HEK293 (cell line): Measurements from ENCODE around the gene VAMP7.

Experiments
- CTCF ChIP-seq: fragments of 450-650 bp; formaldehyde crosslinking; IDR thresholded peaks from 2 replicates; pipeline ENCODE4 v1.5.1; 2016; ENCODE audit warnings: missing biosample characterization, missing genetic modification characterization
- KLF16 ChIP-seq: fragments of 450-650 bp; formaldehyde crosslinking; IDR thresholded peaks from 2 replicates; pipeline ENCODE4 v1.5.1; 2017; ENCODE audit warnings: missing biosample characterization, missing genetic modification characterization
- MYNN ChIP-seq: fragments of 450-650 bp; formaldehyde crosslinking; IDR thresholded peaks from 2 replicates; pipeline ENCODE4 v1.5.1; 2016; ENCODE audit warnings: missing biosample characterization, missing genetic modification characterization, borderline replicate concordance
- RBAK ChIP-seq: fragments of 450-650 bp; formaldehyde crosslinking; IDR thresholded peaks from 2 replicates; pipeline ENCODE4 v1.5.1; 2016; ENCODE audit warnings: missing biosample characterization, missing genetic modification characterization
- TRIM28 ChIP-seq: IDR thresholded peaks from 2 replicates; pipeline ENCODE4 v1.6.1; 2011; ENCODE audit warnings: low read length, control low read depth, borderline replicate concordance
- ZNF138 ChIP-seq: fragments of 450-650 bp; formaldehyde crosslinking; IDR thresholded peaks from 2 replicates; pipeline ENCODE4 v1.5.1; 2016; ENCODE audit warnings: missing biosample characterization, missing genetic modification characterization, borderline replicate concordance
- ZNF274 ChIP-seq, 2 experiments: fragments of 200-500 bp in 1 of 2; fragments of 450-650 bp in 1 of 2; sonication (Bioruptor generic) in 1 of 2; formaldehyde crosslinking in 1 of 2; IDR thresholded peaks; 2 replicates each; pipeline versions ENCODE4 v1.5.1 to v1.6.1; 2014 to 2016; ENCODE audit warnings: borderline replicate concordance in 1 of 2, inconsistent platforms in 1 of 2, low read length in 1 of 2, missing biosample characterization in 1 of 2, missing genetic modification characterization in 1 of 2
- ZNF624 ChIP-seq: fragments of 450-650 bp; formaldehyde crosslinking; IDR thresholded peaks from 2 replicates; pipeline ENCODE4 v1.5.1; 2017; ENCODE audit warnings: missing biosample characterization, missing genetic modification characterization
- TF ChIP-seq, protein P1 (sequence below): fragments of 450-650 bp; formaldehyde crosslinking; IDR thresholded peaks from 2 replicates; pipeline ENCODE4 v1.5.1; 2016; ENCODE audit warnings: missing biosample characterization, missing genetic modification characterization
- TF ChIP-seq, protein P2 (sequence below): fragments of 450-650 bp; formaldehyde crosslinking; IDR thresholded peaks from 2 replicates; pipeline ENCODE4 v1.5.1; 2017; ENCODE audit warnings: missing biosample characterization, missing genetic modification characterization
- TF ChIP-seq, protein P3 (sequence below): IDR thresholded peaks from 2 replicates; pipeline ENCODE4 v1.6.1; 2011; ENCODE audit warnings: mild to moderate bottlenecking, low read depth, low read length, borderline replicate concordance

DNA sequence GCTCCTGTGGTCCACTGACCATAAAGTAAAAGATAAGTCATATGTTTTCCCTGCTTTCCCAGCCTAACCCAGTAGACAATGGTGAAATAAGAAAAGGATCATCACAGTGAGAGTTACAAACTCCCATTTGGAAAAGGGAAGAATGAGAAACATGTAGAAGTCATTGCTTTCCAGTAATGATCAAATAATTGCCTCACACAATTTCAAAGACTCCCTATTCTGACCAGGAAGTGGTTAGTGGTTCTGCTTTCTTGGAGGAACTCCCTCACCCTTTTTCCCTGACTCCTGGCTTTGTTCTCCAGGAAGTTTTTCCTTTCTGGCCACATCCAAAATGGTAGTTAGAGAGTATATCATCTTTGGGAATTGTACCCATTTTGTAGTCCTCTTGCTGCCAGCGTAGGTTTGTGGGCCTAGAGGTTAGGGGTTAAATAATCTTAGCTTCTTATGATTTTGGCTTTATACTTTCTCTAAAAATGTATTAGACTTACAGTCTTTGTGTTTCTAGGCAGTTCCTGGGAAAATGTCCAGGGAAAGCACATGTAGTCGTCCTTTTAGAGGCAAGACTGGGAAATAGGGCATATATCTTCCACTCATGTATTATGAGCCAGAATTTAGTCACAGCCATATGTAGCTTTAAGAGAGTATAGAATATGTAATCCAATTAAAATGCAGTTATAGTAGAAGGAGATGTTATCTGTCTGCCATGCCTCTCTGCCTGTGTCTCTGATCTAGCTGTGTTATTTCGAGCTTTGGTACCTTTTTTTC is 10.5 kb downstream of the VAMP7 start:
- TF ChIP-seq, protein P1, sequence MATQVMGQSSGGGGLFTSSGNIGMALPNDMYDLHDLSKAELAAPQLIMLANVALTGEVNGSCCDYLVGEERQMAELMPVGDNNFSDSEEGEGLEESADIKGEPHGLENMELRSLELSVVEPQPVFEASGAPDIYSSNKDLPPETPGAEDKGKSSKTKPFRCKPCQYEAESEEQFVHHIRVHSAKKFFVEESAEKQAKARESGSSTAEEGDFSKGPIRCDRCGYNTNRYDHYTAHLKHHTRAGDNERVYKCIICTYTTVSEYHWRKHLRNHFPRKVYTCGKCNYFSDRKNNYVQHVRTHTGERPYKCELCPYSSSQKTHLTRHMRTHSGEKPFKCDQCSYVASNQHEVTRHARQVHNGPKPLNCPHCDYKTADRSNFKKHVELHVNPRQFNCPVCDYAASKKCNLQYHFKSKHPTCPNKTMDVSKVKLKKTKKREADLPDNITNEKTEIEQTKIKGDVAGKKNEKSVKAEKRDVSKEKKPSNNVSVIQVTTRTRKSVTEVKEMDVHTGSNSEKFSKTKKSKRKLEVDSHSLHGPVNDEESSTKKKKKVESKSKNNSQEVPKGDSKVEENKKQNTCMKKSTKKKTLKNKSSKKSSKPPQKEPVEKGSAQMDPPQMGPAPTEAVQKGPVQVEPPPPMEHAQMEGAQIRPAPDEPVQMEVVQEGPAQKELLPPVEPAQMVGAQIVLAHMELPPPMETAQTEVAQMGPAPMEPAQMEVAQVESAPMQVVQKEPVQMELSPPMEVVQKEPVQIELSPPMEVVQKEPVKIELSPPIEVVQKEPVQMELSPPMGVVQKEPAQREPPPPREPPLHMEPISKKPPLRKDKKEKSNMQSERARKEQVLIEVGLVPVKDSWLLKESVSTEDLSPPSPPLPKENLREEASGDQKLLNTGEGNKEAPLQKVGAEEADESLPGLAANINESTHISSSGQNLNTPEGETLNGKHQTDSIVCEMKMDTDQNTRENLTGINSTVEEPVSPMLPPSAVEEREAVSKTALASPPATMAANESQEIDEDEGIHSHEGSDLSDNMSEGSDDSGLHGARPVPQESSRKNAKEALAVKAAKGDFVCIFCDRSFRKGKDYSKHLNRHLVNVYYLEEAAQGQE (tag by site-specific recombination): no peak
- TF ChIP-seq, protein P2, sequence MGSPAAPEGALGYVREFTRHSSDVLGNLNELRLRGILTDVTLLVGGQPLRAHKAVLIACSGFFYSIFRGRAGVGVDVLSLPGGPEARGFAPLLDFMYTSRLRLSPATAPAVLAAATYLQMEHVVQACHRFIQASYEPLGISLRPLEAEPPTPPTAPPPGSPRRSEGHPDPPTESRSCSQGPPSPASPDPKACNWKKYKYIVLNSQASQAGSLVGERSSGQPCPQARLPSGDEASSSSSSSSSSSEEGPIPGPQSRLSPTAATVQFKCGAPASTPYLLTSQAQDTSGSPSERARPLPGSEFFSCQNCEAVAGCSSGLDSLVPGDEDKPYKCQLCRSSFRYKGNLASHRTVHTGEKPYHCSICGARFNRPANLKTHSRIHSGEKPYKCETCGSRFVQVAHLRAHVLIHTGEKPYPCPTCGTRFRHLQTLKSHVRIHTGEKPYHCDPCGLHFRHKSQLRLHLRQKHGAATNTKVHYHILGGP (tag by site-specific recombination): no peak
- TF ChIP-seq TRIM28 (no peak), CTCF (tag by site-specific recombination) (no peak), MYNN (tag by site-specific recombination) (no peak), ZNF274 (IDR thresholded peaks at IDR 0.05; ENCODE audit: low read length) (no peak), ZNF274 (tag by site-specific recombination; IDR thresholded peaks at IDR 0.05; ENCODE audit: borderline replicate concordance) (no peak), KLF16 (no peak), ZNF624 (tag by site-specific recombination) (no peak), ZNF138 (tag by site-specific recombination) (no peak), RBAK (tag by site-specific recombination) (no peak)
- TF ChIP-seq, protein P3, sequence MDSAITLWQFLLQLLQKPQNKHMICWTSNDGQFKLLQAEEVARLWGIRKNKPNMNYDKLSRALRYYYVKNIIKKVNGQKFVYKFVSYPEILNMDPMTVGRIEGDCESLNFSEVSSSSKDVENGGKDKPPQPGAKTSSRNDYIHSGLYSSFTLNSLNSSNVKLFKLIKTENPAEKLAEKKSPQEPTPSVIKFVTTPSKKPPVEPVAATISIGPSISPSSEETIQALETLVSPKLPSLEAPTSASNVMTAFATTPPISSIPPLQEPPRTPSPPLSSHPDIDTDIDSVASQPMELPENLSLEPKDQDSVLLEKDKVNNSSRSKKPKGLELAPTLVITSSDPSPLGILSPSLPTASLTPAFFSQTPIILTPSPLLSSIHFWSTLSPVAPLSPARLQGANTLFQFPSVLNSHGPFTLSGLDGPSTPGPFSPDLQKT: no peak
